DOHH2 (cell line): ENCODE data around the gene SLC7A6.

Source experiments
- H3F3A ChIP-seq: fragments of 200-600 bp; sonication (generic), shearing (Covaris generic); 2 replicates; pipeline ENCODE4 v1.6.0; 2016; ENCODE audit warnings: antibody characterized with exemption, mild to moderate bottlenecking; ENCODE audit not compliant: control insufficient read depth, insufficient read depth
- H3K27ac ChIP-seq: fragments of 200-600 bp; sonication (generic); 2 replicates; pipeline ENCODE4 v1.5.1; 2014; ENCODE audit warnings: low read depth, mild to moderate bottlenecking, low read length, moderate library complexity
- H3K27me3 ChIP-seq: fragments of 200-600 bp; sonication (generic); 2 replicates; pipeline ENCODE4 v1.6.1; 2014; ENCODE audit warnings: mild to moderate bottlenecking, low read length, mixed read lengths; ENCODE audit not compliant: control insufficient read depth
- H3K36me3 ChIP-seq: fragments of 200-600 bp; sonication (generic); 2 replicates; pipeline ENCODE4 v1.6.1; 2014; ENCODE audit warnings: mild to moderate bottlenecking, low read length, moderate library complexity, mixed read lengths; ENCODE audit not compliant: control insufficient read depth
- H3K4me1 ChIP-seq: fragments of 200-600 bp; sonication (generic); 2 replicates; pipeline ENCODE4 v1.6.1; 2014; ENCODE audit warnings: mild to moderate bottlenecking, low read length, mixed read lengths; ENCODE audit not compliant: control insufficient read depth
- H3K4me2 ChIP-seq: fragments of 200-600 bp; sonication (generic); 2 replicates; pipeline ENCODE4 v1.6.0; 2014; ENCODE audit warnings: mild to moderate bottlenecking, low read length, moderate library complexity
- H3K4me3 ChIP-seq: fragments of 200-600 bp; sonication (generic); 2 replicates; pipeline ENCODE4 v1.5.1; 2014; ENCODE audit warnings: mild to moderate bottlenecking, low read length, mixed read lengths
- H3K79me2 ChIP-seq: fragments of 200-600 bp; sonication (generic); 2 replicates; pipeline ENCODE4 v1.6.1; 2014; ENCODE audit warnings: mild to moderate bottlenecking, low read length, mixed read lengths; ENCODE audit not compliant: control insufficient read depth
- H3K9me2 ChIP-seq: fragments of 200-600 bp; sonication (generic); replicated peaks from 2 replicates; pipeline ENCODE4 v1.6.1; 2014; ENCODE audit warnings: mild to moderate bottlenecking, low read length, mixed read lengths; ENCODE audit not compliant: control insufficient read depth
- H3K9me3 ChIP-seq: fragments of 200-600 bp; sonication (generic); 2 replicates; pipeline ENCODE4 v1.6.1; 2014; ENCODE audit warnings: antibody characterized with exemption, low read length, mixed read lengths; ENCODE audit not compliant: control insufficient read depth, insufficient read depth
- H4K20me1 ChIP-seq: fragments of 200-600 bp; sonication (generic); 2 replicates; pipeline ENCODE4 v1.6.0; 2014; ENCODE audit warnings: low read depth, mild to moderate bottlenecking, antibody characterized with exemption, low read length, moderate library complexity; ENCODE audit not compliant: control insufficient read depth, insufficient read depth
- CTCF ChIP-seq: fragments of 200-600 bp; sonication (generic); IDR thresholded peaks from one replicate; pipeline ENCODE4 v1.5.1; 2014; ENCODE audit warnings: antibody characterized with exemption, mild to moderate bottlenecking, low read depth, low read length; ENCODE audit not compliant: poor library complexity, severe bottlenecking
- EZH2phosphoT487 ChIP-seq: fragments of 200-600 bp; sonication (generic); IDR thresholded peaks from 2 replicates; pipeline ENCODE4 v1.6.1; 2017; ENCODE audit warnings: borderline replicate concordance, mild to moderate bottlenecking, antibody characterized with exemption, low read length, moderate library complexity, mixed read lengths

SLC7A6 gene

GRCh38 chr16:68246666-68247065 is 17.7 kb upstream of the SLC7A6 start:
- Histone ChIP-seq H3K4me2 (no peak overlapping the region; the same call in 1 of the 2 replicates), H3K27ac (no peak overlapping the region), H3K4me3 (no peak overlapping the region), H3K79me2 (peaks cover 3% of the 10 kb centered on the region; the same call in 1 of the 2 replicates), H3K9me2 (no peaks in the 10 kb centered on the region), H4K20me1 (no peaks in the 10 kb centered on the region), H3K9me3 (no peaks in the 10 kb centered on the region), H3K27me3 (no peaks in the 10 kb centered on the region), H3F3A (no peaks in the 10 kb centered on the region), H3K4me1 (peaks cover 28% of the 10 kb centered on the region), H3K36me3 (peaks cover 7% of the 10 kb centered on the region)
- TF ChIP-seq CTCF (no peak), EZH2phosphoT487 (no peak)

- TF ChIP-seq CTCF (no peak), EZH2phosphoT487 (no peak)
- Histone ChIP-seq H3K9me3 (no peaks in the 10 kb centered on the region), H3K4me1 (peaks cover 35% of the 10 kb centered on the region), H3K27ac (no peak overlapping the region), H3K79me2 (peaks cover 3% of the 10 kb centered on the region; the same call in 1 of the 2 replicates), H3K36me3 (peaks cover 7% of the 10 kb centered on the region), H3K9me2 (no peaks in the 10 kb centered on the region), H3K27me3 (no peaks in the 10 kb centered on the region), H3K4me2 (no peak overlapping the region), H3K4me3 (no peak overlapping the region), H4K20me1 (no peaks in the 10 kb centered on the region), H3F3A (no peaks in the 10 kb centered on the region)
Observed at GRCh38 chr16:68247400-68247799, 16.9 kb upstream of the SLC7A6 start.

GRCh38 chr16:68247932-68248331 is 16.4 kb upstream of the SLC7A6 start:
- Histone ChIP-seq H3K4me3 (no peak overlapping the region), H3K36me3 (peaks cover 7% of the 10 kb centered on the region), H3K9me2 (no peaks in the 10 kb centered on the region), H3K9me3 (no peaks in the 10 kb centered on the region), H3K27me3 (no peaks in the 10 kb centered on the region), H3F3A (no peaks in the 10 kb centered on the region), H3K27ac (no peak overlapping the region), H4K20me1 (no peaks in the 10 kb centered on the region), H3K4me2 (no peak overlapping the region), H3K4me1 (peaks cover 35% of the 10 kb centered on the region), H3K79me2 (peaks cover 3% of the 10 kb centered on the region; the same call in 1 of the 2 replicates)
- TF ChIP-seq CTCF (no peak), EZH2phosphoT487 (no peak)
